GM21526 (cell line): ENCODE measurements around the gene CHMP2A.

Experiments used
- ATAC-seq: cut with Tn5 transposase; IDR thresholded peaks from one replicate; pipeline ENCODE4 v1.9.1; 2021; ENCODE audit warnings: moderate library complexity; ENCODE audit not compliant: unreplicated experiment, low FRiP score

CHMP2A gene

DNA sequence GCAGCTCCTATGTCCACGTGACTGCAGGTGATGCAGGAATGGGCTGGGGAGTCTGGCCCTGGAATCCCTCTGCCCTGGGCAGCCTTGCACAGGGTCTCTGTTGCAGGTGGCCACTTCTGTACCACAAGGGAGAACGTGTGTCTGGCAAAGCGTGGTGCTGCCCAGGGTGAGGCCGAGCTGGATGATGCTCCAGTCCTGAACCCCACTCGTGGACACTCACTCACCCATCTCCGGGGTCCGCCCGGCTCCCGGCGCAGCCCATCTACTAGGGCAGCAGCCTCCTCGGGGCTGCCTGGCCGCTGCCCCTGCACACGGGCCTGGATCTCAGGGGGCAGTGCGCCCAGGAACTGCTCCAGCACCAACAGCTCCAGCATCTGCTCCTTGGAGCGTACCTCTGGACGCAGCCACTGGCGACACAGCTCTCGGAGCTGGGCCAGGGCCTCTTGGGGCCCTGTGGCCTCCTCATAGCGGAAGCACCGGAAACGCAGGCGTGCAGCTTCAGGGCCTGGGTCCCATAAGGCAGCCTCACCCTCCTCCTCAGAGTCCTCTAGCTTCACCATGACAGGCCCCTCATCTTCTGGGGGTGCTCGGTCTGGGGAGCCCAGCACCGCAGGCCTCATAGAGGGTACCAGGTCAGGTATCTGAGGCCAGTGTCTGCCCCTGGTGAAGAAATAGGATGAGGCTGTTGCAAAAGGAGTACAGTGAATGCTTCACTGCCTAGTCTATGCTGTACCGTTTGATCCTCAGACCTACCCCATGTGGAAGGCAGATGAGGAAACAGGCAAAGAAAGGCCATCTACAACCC, 16.1 kb upstream of the CHMP2A start:
- no peak for ATAC-seq

DNA sequence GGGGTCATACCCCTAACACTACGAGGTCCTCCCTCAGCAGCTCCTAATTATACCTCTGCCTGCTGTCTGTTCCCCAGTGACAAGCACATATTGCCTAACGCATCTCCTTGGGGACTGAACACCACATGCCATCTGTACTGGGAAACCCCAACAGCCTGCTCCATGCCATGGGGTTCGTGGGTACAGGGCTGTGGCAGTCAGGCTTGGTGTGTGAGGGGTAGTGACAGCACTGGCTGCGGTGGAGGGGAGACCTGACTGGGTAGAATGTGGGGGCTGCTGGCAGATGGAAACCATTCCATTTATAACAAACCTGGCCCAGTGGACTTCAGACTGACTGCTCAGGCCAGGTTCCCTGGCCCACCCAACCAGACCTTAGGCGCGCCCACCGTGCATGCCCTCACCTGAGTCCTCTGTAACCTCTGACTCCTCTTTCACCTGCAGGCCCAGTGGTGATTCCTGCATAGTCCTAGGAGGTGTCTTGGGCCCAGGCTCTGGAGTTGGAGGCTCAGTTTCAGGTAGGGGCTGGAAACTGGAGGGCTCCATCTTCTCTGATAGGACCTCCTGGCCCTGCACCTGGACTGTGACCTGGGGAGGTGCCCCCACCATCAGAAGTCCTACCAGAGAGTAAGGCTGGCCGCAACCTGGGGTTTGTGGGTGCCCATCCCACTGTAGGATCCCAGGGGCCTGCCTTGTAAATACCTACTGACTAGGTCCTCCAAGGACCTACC, 15.2 kb upstream of the CHMP2A start:
- no peak for ATAC-seq

DNA sequence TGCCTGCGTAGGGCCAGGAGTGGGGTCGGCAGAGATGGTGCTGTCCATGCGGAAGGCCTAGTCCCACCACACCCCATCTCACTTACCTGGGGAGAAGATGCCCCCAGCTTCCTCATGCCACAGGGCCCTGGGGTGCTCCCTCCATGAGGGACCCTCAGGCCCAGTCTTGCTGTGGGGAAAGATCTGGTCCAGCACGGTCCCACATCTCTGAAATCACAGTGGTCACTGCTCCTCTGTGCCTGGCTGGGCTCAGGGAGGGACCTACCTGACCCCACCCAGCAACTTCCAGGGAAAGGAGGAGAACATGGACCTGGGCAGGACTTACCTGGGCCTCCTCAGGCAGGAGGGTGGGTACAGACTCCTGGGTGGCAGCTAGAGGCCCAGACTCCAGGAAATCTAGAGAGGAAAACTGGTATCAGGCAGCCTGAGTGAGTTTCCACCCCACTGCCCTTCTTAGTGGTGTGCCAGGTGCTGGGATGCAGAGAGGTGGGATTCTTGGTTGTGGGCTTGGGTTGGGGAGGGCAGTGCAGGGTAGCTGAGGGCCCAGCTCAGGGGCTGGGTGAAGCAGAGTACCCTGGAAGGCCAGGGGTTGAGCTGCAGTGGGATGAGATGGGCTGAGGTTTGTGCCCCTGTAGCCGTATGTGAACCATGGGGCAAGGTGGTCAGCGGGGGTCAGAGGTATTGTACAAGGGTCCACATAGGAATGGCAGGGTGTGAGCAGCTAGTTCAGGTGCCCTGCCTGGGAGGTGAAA, 14.5 kb upstream of the CHMP2A start:
- no peak for ATAC-seq

DNA sequence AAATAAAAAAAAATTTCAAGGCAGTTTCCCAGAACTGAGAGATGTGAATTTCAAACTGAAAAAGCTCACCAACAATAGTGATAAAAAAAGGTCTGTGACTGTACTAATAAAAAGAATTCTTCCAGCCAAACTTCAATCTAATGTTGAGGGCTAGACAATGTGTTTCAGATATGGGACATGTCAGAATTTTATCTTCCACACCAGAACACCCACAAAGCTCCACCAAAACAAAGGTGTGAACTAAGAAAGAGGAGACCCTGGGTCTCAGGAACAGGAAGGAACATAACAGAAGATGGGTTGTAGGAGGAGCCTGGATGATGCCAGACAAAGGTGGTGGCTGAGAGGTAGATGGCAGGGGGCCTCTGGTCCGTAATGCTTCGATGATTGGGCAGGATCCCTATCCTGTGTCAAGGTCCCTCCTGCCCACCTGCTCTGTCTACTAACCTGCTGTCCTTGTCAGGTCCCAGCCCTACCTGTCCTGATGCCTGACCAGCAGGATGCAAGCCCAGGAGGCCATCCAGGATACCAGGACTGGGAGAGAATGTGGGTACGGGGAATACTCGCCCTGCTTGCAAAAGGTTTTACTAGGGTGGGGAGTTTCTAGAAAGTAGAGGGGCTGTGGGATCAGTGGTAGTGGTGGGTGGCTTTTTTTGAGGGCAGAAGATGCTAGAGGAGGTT, 13.7 kb upstream of the CHMP2A start:
- no peak for ATAC-seq

DNA sequence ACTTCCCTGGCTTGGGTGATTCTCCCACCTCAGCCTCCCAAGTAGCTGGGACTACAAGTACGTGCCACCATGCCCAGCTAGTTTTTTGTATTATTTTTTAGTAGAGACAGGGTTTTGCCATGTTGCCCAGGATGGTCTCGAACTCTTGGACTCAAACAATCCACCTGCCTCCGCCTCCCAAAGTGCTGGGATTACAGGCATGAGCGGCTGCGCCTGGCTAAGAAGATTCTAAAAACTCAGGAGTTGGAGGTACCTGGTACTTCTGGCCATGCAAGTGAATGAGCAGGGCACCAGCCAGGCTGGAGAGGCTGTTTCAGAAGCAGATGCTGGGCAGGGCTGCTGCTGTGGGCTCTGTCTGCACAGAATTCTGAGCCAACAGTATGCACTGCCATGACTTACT, 12.1 kb upstream of the CHMP2A start:
- ATAC-seq: no peak

DNA sequence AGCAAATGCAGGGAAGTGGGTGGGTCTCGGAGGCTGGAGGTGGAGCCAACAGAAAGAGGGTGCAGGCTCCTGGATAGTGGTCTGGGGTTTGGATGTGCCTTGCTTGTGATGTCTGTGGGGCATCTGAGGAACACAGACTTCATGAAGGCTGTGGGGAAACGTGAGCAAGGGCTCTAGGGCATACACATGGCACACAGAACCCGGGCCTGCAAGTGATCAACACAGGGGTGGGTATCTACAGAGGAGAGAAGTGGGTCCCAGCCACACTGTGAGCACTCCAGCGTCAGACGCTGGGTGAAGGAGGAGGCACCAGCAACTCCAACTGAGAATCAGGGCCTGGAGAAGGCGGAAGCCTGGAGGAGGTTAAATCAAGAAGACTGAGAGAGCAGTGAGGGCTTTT, 8.9 kb upstream of the CHMP2A start:
- ATAC-seq: no peak

DNA sequence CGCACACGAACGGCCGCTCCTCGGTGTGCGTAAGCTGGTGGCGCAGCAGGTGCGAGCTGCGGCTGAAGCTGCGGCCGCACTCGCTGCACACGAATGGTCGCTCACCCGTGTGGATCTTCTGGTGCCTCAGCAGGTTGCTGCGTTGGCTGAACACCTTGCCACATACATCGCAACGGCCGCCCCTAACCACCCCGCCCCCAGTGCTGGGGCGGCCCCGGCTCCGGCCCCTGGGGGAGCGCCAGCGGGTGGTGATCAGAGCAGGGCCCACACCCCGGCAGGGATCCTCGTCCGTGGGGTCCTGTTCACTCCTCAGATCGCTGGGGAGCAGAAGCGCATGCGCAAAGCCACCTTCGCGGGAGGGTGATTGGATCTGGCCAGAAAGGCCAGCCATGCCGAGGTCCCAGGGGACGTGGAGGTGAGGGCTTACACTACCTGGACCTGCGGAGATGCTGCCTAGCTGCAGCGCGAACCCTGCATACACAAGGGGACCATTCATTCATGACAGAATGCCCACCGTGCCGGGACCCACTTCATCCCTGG, 8.2 kb upstream of the CHMP2A start:
- ATAC-seq: no peak

DNA sequence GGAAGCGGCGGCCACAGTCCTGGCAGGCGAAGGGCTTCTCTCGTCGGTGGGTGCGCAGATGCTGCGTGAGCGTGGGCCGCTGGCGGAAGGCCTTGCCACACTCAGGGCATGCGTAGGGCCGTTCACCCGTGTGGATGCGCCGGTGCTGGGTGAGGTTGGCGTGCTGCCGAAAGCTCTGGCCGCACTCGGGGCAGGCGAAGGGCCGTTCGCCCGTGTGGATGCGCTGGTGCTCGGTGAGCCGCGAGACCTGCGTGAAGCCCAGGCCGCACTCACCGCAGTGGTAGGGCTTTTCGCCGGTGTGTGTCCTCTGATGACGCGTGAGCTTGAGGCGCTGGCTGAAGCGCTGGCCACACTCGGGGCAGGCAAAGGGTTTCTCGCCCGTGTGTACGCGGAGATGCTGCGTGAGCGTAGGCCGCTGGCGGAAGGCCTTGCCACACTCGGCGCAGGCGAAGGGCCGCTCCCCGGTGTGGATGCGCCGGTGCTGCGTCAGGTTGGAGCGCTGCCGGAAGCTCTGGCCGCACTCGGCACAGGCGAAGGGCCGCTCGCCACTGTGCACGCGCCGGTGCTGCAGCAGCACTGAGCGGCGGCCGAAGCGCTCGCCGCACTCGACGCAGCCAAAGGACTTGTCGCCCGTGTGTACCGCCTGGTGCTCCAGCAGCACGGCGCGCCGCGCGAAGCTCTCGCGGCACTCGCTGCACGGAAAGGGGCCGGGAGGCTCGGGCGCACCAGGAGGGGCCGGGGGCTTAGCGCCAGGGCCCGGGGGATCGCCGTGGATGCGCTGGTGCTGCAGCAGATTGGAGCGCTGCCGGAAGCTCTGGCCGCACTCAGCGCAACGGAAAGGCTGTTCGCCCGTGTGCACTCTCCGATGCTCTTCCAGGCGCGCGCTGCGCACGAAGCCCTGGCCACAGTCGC, 7.5 kb upstream of the CHMP2A start:
- no peak for ATAC-seq

DNA sequence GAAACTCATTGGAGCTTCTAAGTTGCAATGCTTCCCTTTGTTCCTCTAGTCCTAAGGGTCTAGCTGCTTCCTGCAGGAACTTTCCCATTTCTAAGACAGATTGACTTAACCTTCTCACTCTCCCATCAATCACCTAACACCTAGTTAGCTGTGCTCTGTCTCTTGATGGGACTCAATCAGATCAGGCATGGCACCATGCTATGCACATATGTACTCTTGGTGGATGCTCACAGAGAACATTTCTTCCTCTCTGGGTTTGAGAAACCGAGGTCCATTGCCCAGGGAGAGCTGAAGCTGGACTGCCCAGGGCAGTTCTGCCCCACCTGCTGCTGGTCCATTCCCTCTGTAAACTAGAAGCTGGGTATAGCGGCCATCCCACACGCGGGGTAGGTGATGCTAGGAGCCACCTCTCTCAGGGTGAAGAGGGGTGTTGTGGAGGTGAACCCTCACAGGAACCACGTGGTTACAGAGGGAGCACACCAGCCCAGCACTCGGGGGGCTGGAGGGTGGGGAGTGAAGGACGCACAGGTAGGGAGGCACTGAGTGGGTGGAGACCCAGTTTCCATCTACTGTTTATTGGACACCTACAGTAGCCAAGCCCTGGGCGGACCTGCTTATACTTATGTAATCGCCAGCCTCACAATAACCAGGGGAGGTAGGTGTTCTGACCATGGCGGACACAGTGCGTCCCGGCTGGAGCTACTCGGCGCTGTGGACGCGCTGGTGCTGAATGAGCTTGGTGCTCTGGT, 6.6 kb upstream of the CHMP2A start:
- ATAC-seq: no peak

DNA sequence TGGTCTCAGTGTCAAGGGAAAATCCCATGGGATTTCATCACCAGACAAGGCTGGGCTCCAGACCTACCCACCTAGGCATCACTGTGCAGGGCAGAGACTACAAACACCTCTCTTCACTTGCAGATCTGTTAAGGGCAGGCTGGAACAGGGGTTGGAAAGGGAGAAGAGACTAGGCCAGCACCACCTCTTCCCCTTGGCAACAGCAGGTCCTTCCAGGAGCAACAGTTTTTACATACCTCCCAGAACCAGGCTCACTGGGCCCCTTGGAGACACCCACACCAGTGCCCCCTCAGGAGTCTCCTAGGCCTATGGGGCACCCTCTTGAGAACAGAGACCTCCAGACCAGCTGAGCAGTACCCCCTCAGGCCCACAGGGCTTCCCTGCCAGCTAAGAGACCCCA, 6.0 kb upstream of the CHMP2A start:
- ATAC-seq: no peak

DNA sequence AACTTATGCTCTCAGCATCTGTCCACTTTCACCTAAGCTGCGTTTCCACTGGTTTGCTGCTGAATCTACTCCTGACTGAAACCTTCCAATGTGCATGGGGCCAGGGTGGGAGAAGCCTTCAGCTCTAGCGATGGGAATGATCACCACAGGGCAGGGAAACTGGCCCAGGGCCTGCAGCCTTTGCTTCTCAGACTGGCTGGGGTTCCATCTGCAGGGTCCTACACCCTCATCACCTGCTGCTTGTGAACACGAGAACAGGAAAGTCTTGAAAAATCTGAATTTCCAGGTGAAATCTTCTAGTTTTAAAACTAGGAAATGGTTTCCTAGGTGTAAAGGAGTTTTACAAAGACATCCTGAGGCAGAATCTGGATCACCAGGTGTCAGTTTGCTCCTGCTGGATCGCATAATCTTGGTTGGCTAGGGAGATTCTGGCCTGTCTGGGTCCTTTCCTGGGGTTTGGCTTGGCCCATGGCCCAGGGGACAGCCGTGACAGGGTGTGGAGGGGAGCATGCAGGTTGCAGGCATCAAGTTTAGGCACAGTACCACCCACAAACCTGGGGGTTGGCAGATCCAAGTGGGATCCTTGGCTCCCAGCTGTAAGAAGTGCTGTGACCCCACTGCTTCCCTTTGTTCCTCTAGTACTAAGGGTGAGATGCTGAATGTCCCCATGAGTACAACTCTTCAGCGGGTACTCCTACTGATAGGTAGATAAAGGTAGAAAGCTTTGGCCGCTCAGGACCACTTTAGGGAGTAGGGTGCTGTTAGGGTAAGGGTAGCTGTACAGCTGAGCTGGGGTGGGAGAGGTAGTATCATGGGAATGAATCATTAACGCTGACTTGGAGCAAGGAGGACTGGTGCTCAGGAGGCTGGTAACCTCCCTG, 5.3 kb upstream of the CHMP2A start:
- no peak for ATAC-seq

DNA sequence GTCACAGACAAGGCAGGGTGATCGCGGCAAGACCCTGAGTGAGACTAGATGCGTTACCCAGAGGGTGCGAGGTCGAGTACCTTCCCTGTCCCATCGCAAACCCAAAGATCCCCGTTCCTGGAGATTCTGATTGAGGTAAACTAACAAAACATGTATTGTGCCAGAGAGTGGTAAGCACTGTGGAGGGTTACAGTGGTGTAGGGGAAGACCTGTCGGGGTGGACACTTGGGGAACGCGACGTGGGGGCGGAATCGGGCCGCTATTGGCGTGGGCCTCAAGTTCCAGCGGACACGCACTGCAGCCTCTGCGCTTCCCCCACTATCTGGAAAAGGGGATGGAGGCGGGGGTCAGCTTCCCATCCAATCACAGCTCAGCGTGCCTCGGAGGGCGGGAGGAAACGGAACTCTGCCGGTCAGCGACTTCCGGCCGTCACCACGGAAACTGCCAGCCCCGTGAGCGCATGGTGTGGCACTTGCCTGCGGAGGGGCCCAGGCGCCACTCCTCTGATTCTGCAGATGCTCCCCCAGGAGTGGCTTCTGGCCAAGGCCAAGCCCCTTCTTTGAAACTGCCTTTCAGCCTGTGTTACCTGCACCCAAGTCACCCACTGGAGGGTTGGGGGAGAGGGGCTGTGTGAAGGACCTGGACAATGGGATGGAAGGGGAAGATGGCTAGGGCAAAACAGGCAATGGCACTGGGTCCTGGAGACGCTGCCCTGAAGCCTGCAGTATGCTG, 4.5 kb upstream of the CHMP2A start:
- ATAC-seq: no peak

DNA sequence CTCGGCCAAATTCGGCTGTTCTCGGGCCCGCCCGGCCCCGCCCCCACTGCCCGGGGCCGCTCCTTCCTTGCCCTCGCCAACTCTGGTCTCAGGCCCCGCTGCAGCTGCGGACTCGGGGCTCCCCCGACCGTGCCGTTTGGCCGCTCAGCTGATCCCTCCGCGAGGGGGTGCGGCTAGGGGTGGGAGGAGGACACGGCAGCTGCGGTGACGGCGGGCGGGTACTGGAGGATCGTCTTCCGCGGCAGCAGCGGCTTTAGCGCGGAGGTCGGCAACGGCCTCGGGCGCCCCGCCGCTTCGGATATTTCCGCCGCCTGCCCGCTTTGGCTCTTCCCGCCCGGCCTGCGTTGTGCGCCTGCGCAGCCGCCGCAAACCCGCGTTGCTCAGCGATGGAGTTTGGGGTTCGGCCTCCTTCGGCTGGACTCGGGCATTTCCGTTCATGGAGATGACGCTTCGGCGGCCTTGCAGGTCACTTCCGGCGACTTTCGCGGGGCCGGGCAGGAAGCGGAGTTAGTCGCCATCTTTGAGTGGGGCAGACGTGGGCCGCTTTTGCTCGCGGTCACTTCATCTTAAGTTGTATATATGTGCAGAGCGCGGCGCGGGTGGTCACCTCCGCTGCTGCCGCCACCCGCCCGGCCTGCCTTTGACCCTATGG, 3.8 kb upstream of the CHMP2A start:
- ATAC-seq: peak; percentile 42

DNA sequence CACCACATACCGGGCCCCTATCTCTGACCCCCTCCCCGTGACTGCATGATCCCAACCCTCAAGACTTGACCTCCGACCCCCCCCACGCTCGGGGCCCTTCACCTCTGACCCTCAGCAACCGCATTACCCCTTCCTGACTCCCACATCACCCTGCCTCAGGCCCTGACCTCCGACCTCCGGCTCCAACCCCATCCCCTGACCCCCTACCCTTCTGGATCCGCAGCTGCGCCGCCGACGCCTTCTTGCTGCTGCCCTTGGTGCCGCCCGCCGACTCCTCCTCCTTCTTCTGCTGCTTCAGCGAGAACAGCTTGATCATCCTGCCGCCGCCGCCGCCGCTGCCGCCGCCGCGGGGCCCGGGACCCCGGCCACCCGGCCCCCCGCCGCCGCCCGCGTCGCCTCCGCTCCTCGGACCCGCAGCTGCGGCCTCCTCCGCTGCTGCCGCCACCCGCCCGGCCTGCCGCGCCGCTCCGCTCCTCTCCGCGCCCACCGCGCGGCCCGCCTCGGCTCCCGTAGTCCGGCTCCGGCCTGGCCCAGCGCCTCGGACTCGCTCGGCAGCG, 3.2 kb upstream of the CHMP2A start, which contains the start of gene UBE2M:
TSS of gene UBE2M (minus strand) at position 546 of the 557 bp plus-strand sequence. CDS start at position 316, 230 bp downstream.
- no peak for ATAC-seq

DNA sequence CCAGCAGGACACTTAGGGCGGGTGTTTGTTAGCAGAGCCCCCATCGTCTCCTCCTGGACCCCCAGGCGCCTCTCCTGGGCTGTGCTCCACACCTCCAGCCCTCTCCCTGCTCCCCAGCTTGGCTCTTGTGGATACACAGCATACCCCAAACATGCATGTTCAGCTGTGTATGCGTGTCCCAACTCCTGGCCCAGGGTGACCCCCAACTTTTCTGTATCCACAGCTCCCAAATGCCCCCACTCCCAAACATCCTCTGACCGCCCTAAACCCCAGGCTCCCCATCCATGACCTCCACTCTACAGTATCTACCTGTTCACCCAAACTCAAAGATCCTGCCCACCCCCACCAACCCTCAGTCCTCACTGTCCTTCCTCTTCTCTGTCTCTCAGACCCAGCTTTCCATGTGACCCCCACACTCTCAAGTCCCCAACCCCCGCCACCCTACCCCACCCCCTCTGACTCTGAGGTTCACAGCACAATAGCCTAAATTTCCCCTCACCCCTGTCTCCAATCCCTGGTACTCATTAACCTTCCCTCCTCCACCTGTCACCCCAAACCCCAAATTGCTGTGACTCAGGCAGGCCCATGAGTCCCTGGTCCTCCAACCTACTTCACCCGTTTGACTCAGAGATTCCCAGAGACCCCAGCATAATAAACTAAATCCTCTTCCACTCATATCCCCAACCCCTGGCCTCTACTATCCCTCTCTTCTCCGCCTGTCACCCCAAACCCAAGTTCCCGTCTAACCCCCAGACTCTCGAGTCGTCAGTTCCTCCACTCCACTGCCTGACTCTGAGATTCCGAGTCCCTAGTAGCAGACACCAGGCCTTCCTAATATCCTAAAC, 2.5 kb upstream of the CHMP2A start:
- ATAC-seq: no peak
